HepG2 (cell line): Measurements from ENCODE around the gene TBXA2R.

Experiments used
- CTCF ChIP-seq: sonication (generic); formaldehyde crosslinking; IDR thresholded peaks from 2 replicates; pipeline ENCODE4 v1.5.0; 2020; ENCODE audit warnings: mild to moderate bottlenecking, missing genetic modification reagents, moderate library complexity
- GABPA ChIP-seq, 2 experiments: IDR thresholded peaks; 2 replicates each; pipeline ENCODE4 v1.6.1; 2011 to 2016; ENCODE audit warnings: low read depth in 2 of 2, low read length in 1 of 2, missing biosample characterization in 1 of 2, missing genetic modification characterization in 1 of 2
- POLR2A ChIP-seq, 2 experiments: IDR thresholded peaks; 2 replicates each; pipeline ENCODE4 v1.6.1; 2011; ENCODE audit warnings: low read depth in 2 of 2, low read length in 2 of 2, mild to moderate bottlenecking in 1 of 2, moderate library complexity in 1 of 2; ENCODE audit not compliant: insufficient read depth in 1 of 2
- REXO4 ChIP-seq: sonication (generic); formaldehyde crosslinking; IDR thresholded peaks from 2 replicates; pipeline ENCODE4 v1.8.0; 2022; ENCODE audit warnings: missing genetic modification reagents, mild to moderate bottlenecking, borderline replicate concordance
- SP2 ChIP-seq: sonication (generic); formaldehyde crosslinking; IDR thresholded peaks from 2 replicates; pipeline ENCODE4 v1.5.1; 2020; ENCODE audit warnings: mild to moderate bottlenecking, missing genetic modification reagents
- THRA ChIP-seq: sonication (generic); formaldehyde crosslinking; IDR thresholded peaks from 2 replicates; pipeline ENCODE4 v1.4.0; 2020; ENCODE audit warnings: missing genetic modification reagents, borderline replicate concordance
- ZNF225 ChIP-seq: sonication (generic); formaldehyde crosslinking; IDR thresholded peaks from 2 replicates; pipeline ENCODE4 v1.4.0; 2020; ENCODE audit warnings: mild to moderate bottlenecking, missing genetic modification reagents
- ZNF235 ChIP-seq: sonication (generic); formaldehyde crosslinking; IDR thresholded peaks from 2 replicates; pipeline ENCODE4 v1.8.1; 2023; ENCODE audit warnings: mild to moderate bottlenecking, missing genetic modification reagents, borderline replicate concordance

GRCh38 chr19:3550947-3551791 is 55.5 kb downstream of the TBXA2R start:
- no peak for TF ChIP-seq GABPA (IDR thresholded peaks at IDR 0.05; ENCODE audit: low read depth, low read length)
- no peak for TF ChIP-seq GABPA (CRISPR knock-in tag; IDR thresholded peaks at IDR 0.05; ENCODE audit: low read depth)
- TF ChIP-seq CTCF (CRISPR knock-in tag), result no peak
- TF ChIP-seq REXO4 (CRISPR knock-in tag), result no peak
- no peak for TF ChIP-seq SP2 (CRISPR knock-in tag)
- no peak for TF ChIP-seq ZNF225 (CRISPR knock-in tag)
- no peak for TF ChIP-seq POLR2A (IDR thresholded peaks at IDR 0.05; ENCODE audit: insufficient read depth in 1 of 2, low read depth in 2 of 2, low read length in 2 of 2)
- no peak for TF ChIP-seq ZNF235 (CRISPR knock-in tag)
- no peak for TF ChIP-seq THRA (CRISPR knock-in tag)
